CD4-positive, alpha-beta T cell treated with Interleukin-17A for 4 hours (primary cell): ENCODE results near the gene KRT15.

Source experiments
- DNase-seq: peaks from one replicate; pipeline ENCODE4 v3.0.0-alpha.2; 2020; ENCODE audit warnings: mixed read lengths

KRT15 gene

GRCh38 chr17:41523225-41523593 lies 4.5 kb upstream of the KRT15 start:
- no peak for DNase-seq

DNA sequence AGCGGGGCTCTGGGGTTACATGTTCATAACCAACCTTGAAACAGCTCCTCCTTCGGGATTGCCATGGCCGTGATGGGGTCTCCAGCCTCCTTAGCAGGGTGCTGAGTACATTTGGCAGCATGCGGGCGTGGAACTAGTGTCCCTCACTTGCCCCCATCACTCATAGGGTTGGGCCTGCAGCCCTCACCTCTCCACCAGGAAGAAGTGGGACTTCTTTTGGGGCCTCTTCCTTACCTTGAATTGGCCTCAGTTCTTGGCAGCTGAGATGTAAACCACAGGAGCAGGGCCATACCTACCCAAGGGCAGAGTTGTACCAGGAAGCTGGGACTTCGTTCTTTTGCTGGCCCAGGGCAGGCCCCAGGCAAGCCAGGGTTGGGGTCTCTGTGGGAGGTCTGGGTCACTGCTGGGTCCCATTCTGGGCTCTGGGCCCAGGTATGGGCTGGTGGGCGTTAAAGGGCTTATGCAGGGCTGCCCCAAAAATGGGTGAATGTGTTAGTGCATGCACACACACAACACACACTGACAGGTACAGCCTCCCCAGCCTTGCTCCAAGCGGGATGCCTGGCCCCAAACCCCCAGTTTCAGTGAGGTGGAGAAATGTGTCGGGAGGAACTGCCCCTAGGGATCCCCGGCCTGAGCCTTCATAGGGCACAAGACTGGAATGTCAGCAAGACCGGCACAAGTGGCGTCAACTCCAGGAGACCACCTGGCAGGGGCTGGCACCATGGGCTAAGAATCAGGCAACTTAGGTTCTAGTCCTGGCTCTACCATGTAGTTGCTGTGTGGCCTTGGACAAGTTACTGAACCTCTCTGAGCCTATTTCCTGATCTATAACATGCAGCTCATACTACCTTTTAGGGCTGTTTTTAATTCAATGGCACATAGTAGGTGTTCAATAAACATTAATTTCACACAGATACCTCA lies 3.9 kb upstream of the KRT15 start:
- no peak for DNase-seq

DNA sequence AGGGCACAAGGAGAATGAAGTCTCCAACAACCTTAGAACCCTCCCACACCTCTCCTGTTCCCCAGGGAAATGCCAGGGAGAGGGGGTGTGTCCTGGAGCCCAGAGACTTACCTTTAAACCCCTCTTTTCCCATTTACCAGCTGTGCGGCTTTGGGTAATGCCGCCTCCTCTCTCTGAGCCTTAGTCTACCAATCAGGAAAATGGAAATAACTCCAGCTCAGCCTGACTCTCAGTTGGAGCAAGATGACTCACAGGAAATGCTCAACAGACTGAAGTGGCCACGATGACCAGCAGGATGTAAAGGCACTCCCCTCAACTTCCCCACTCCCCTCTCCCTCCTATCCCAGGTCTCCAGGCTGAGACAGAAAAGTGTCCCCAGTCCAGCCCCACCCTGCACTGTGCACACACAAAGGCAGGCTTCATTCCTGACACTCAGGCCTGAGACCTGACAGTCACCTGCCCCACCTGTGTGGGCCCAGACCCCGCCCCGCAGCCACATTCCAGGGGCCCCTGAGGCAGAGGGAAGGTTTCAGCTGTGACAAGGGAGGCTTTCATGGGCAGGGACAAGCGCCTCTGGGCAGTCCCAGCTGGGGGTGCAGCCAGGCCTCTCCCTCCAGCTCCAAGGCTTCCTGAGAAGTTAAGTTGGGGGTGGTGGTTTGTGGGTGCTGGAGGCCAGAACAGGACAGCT lies 3.0 kb upstream of the KRT15 start:
- DNase-seq = no peak

DNA sequence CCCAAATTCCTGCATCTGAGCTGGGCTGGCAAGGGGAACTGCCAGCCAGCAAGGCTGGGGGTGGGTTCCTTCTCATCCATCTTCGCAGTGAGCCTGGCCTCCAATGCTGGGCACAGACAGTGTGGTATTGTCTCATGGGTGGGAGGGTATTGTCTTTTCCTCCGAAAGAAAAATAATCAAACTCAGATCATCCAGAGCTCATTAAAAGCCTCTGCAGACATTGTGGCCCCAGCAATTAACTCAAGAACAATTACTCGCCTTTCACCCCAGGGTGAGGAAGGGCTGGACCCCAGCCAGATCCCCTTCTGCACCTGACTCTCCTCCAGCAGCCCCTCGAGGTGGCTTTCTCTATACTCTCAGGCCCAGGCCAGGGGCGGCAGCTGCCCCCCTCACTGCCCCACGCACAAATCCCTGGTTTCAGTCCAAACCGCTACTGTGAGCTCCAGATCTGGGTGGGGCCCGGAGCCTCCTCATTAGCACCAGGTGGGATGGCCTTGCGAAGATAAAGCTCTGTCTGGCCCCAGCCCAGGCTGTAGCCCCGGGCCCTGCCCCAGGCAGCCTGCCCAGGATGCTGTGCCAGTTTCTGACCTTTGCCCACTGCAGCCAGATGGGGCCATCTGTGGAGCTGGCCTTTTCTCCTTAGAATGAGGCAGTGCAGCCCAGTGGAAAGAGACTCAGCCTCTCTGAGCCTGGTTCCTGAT lies 2.3 kb upstream of the KRT15 start:
- no peak for DNase-seq

DNA sequence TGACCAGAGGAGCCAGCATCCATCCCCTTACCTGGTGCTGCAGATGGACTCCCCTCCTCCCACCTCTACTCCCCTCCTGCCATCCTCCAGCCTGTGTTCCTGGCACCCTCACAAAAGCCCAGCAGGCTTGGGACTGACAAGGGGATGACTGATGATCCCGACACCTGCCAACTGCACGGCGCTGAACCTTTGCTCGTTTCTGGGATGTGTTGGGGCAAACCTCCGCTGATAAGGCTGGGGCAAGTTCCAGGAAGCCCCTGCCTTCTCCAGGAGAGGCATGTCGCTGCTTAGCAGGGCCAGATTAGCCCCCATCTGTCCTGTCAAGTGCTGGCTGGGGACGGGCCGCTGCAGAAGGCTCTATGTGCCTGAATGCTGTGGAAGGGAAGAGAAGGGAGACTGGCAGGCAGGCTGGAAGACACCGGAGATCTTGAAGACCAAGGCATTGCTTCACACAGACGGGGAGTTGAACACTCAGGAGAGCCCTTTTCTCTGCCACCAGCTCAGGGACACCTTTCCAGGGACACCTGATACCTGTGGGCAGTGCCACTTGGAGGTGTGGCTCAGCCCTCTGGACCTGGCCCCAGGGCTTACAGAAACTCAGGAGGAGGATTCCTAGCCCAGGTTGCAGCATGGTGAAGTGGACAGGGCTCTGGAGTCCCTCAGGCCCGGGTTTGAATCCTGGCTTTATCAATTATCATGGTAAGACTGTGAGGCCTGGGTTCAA lies 973 bp upstream of the KRT15 start:
- no peak for DNase-seq

DNA sequence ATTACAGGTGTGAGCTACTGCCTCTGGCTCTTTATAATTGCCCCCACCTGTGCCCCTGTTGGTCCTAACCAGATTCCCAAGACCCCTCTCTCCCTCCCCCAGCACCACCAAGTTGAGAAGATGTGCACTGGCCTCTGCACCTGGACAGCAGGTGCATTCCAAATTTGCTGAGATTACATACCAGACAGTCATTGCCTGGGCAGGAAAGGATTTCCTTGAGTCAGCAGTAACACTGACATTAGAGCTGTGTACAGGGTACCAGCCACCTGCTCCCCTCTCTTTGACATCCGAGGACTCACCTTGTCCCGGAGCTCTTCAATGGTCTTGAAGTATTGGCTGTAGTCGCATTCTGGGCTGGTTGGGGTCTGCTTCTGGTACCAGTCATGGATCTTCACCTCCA lies 659 bp downstream of the KRT15 start:
- DNase-seq = no peak

GRCh38 chr17:41516830-41517283 lies 1.8 kb downstream of the KRT15 start:
- DNase-seq = no peak

- DNase-seq = no peak
Measured at GRCh38 chr17:41516147-41516829, 2.4 kb downstream of the KRT15 start.

GRCh38 chr17:41513168-41513547 lies 5.5 kb downstream of the KRT15 start:
- DNase-seq = no peak

GRCh38 chr17:41512546-41513167 lies 6.0 kb downstream of the KRT15 start:
- no peak for DNase-seq

DNA sequence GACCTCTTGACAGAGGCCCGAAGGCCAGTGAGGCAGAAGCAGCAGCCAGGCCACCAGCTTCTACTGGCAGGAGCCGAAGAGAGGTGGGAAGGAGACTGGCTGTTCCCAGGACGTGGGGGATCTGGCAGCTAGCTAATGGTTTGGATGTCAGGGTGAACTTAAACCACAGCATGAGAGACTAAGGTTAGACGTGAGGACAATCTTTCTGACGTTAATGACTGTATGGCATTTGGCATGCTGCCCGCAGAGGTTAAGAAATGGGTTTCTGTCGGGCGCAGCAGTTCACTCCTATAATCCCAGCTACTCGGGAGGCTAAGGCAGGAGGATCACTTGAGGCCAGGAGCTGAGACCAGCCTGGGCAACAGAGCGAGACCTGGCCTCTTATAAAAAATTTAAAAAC lies 7.0 kb downstream of the KRT15 start:
- no peak for DNase-seq

DNA sequence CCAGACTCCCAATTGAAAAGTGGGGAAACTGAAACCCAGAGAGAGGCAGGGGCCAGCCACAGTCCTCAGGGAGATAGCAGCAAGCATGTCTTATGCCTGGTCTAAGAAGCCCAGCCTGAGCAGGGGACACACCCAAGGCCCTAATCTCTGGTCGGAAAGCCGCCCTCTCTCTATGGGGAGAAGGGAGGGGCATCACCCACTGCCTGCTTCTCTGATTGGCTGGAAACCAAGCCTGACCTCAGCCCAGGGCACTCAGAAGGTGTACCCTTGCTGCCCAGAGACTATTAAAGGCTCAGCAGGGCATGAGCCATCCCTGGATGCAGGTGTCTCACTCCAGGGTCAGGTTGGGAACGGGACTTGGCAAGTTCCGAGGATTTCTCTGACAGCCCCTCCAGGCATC lies 7.6 kb downstream of the KRT15 start:
- no peak for DNase-seq

- DNase-seq = no peak
Measured at GRCh38 chr17:41510251-41511065, 8.2 kb downstream of the KRT15 start.

DNA sequence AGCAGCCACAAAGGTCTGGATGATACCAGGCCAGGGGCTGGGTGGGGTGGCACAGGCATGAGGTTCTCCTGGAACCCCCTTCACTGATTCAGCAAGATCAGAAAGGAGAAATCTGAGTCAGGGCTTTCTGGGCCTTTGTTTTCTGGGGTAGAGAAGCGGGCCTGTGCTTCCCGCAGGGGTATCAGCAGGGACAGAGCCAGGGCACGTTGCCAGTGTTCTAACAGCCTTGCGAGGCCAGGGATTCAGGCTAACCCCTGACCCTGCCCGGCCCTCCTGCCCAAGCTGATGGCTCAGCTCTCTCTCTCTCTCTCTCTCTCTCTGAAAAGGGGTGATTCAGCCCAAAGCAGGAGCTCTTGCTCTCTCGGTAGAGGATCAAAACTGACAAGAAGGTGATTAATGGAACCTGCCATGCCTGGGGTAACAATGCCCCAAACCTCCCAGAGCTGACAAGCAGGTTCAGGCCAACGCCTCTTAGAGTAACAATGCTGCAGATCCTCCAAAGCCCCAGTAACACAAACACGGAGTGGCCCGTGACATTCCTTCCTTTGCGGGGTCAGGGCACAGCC lies 11.3 kb downstream of the KRT15 start:
- DNase-seq = no peak

DNA sequence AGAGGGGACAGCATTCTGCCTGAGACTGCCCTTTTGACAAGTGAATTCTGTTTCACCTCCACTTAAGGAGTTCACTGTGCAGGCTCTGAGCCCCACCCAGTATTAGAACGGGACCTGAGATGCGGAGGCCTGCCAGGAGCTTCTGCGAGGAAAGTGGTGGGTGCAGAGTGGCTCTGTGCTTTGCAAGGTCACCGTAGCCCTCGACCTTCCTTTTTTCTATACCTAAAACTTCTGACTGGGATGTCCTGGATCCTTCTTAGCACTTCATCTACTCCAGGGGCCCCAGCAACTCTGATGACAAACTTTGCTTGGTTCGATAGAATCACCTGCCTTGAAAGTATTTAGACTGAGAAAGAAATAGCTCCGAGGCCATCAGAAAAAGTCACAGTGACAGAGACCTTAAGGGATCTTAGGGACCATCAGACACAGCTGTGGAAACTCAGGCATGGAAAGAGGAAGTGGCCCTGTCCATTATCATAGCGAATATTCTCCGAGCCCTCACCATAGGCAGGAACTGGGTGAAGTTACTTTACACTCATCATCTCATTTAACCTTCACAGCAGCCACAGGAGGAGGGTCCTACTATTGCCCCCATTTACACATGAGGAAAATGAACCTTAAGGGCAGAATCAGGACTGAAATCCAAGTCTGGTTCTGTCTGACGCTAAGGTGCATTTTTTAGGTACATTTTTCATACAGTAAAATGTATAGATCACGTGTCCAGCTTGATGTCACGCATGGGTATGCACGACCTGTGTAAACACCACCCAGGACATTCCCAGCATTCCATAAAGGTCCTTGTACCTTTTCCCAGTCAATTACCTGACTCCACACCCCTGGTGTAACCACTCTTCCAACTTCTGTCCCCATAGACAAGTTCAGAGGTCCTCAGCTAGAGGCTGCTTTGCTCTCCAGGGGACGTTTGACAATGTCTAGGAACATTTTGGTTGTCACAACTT lies 12.6 kb downstream of the KRT15 start:
- no peak for DNase-seq

GRCh38 chr17:41505007-41505808 lies 13.5 kb downstream of the KRT15 start, which contains the start of gene KRT13:
TSS of gene KRT13 (minus strand) at chr17:41505612. CDS start at chr17:41505550, 62 bp downstream.
- no peak for DNase-seq

DNA sequence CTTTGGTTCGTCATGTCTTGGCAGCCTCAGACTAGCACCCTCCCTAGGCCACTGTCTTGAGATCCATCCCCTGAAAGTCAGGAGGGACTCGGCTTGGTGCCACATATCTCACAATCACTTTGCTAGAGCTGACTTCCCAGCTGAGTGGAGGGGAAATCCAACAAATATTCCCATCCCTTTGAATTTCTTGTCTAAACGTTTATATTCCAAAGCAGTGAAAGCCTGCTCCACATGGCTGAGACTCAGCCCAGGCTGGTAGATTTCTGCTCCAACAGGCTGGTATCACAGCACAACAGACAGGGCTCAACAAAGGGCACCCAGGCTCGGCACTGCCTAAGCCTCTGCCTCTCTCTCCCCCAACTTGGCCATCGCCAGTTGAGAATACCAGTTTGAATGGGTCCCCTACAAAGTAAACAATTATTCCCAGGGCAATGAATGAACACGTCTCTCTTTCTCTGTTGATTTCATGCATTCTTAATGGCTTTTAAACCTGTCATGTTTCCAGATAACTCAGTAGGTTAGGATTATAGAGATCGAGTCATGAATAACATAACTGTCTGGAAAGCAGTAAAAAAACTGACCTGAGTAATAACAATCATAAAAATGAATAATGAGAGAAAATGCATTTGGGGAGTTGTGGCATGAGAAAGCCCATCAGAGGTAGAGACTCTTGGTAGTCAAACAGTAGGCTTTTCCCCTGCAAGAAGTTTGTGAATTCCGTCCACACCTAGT lies 14.3 kb downstream of the KRT15 start:
- DNase-seq = no peak

GRCh38 chr17:41503202-41503601 lies 15.5 kb downstream of the KRT15 start:
- DNase-seq = no peak
